VCaP (cell line): ENCODE data around the gene PPP2R2C.
A peak's percentile ranks its signal among the peaks of the same experiment; 100 is the strongest.

Experiments
- H3K27ac ChIP-seq: fragments of 450-650 bp; 2 replicates; pipeline ENCODE4 v1.5.1; 2017
- TF ChIP-seq, protein P1 (sequence below): fragments of 450-650 bp; conservative IDR thresholded peaks from 2 replicates; pipeline ENCODE4 v1.5.1; 2017; ENCODE audit warnings: mild to moderate bottlenecking, moderate library complexity

The PPP2R2C gene

GRCh38 chr4:6361076-6361784 is 111.2 kb downstream of the PPP2R2C start:
- H3K27ac ChIP-seq, result no peak overlapping the region
- TF ChIP-seq, protein P1, sequence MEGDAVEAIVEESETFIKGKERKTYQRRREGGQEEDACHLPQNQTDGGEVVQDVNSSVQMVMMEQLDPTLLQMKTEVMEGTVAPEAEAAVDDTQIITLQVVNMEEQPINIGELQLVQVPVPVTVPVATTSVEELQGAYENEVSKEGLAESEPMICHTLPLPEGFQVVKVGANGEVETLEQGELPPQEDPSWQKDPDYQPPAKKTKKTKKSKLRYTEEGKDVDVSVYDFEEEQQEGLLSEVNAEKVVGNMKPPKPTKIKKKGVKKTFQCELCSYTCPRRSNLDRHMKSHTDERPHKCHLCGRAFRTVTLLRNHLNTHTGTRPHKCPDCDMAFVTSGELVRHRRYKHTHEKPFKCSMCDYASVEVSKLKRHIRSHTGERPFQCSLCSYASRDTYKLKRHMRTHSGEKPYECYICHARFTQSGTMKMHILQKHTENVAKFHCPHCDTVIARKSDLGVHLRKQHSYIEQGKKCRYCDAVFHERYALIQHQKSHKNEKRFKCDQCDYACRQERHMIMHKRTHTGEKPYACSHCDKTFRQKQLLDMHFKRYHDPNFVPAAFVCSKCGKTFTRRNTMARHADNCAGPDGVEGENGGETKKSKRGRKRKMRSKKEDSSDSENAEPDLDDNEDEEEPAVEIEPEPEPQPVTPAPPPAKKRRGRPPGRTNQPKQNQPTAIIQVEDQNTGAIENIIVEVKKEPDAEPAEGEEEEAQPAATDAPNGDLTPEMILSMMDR, result no peak

- TF ChIP-seq, protein P1, result no peak
- no peak overlapping the region for H3K27ac ChIP-seq
These were observed 112.0 kb downstream of the PPP2R2C start for GRCh38 chr4:6360385-6360784.

GRCh38 chr4:6359536-6360308 is 112.7 kb downstream of the PPP2R2C start:
- no peak overlapping the region for H3K27ac ChIP-seq
- TF ChIP-seq, protein P1, result no peak

GRCh38 chr4:6357476-6357875 is 114.9 kb downstream of the PPP2R2C start:
- TF ChIP-seq, protein P1, result no peak
- H3K27ac ChIP-seq, result no peak overlapping the region

- peak overlapping the region; percentile 13; the same call in 1 of the 2 replicates for H3K27ac ChIP-seq
- TF ChIP-seq, protein P1, result no peak
These were observed 116.3 kb downstream of the PPP2R2C start for GRCh38 chr4:6356076-6356560.

DNA sequence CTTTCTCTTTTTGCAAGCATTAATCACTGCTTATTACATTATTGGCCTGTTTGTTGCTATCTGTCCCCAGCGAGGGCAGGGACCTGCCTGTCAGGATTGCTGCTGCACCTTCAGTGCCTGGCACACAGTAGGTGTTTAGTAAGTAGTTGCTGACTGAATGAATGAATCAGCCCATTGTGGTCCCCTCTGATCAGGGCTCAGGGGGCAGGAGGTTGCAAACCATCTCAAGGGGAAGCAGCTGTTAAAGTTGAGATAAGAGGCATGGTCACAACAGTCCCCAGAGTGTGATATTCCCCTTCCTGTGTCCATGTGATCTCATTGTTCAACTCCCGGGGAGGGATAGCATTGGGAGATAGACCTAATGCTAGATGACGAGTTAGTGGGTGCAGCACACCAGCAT is 117.4 kb downstream of the PPP2R2C start:
- H3K27ac ChIP-seq, result 0 out of 2 replicates have a peak overlapping the region, but pooled peaks have one; percentile 13
- TF ChIP-seq, protein P1, result no peak

GRCh38 chr4:6354626-6355025 is 117.8 kb downstream of the PPP2R2C start:
- TF ChIP-seq, protein P1, result no peak
- no peak overlapping the region for H3K27ac ChIP-seq
